ENCODE data around the gene CLDN7.

The CLDN7 gene

GRCh38 chr17:7262192-7262934 lies at the start of gene CLDN7:
TSS of gene CLDN7 (minus strand) at chr17:7262478. CDS start at chr17:7262043, 435 bp downstream.
- DNase-seq = no peak
- no peak for TF ChIP-seq POLR2A (IDR thresholded peaks at IDR 0.05; ENCODE audit: low read length)

GRCh38 chr17:7311110-7311705 lies 48.9 kb upstream of the CLDN7 start:
- TF ChIP-seq POLR2A (IDR thresholded peaks at IDR 0.05; ENCODE audit: low read length) (no peak), GATA1 (IDR thresholded peaks at IDR 0.05; ENCODE audit: low read depth, low read length) (no peak)
- DNase-seq = no peak

GRCh38 chr17:7309628-7310027 lies 47.4 kb upstream of the CLDN7 start:
- no peak for TF ChIP-seq GATA1 (IDR thresholded peaks at IDR 0.05; ENCODE audit: low read depth, low read length)
- TF ChIP-seq POLR2A (IDR thresholded peaks at IDR 0.05; ENCODE audit: low read length) = no peak
- DNase-seq = no peak

- no peak for TF ChIP-seq GATA1 (IDR thresholded peaks at IDR 0.05; ENCODE audit: low read depth, low read length)
- TF ChIP-seq POLR2A (IDR thresholded peaks at IDR 0.05; ENCODE audit: low read length) = peak; percentile 83
- peak; percentile 88 to 91 for DNase-seq
Measured at GRCh38 chr17:7308625-7309433, 46.6 kb upstream of the CLDN7 start.

GRCh38 chr17:7307686-7308624 lies 45.7 kb upstream of the CLDN7 start:
- TF ChIP-seq POLR2A (IDR thresholded peaks at IDR 0.05; ENCODE audit: low read length) = no peak
- TF ChIP-seq GATA1 (IDR thresholded peaks at IDR 0.05; ENCODE audit: low read depth, low read length) = no peak
- DNase-seq = peak; percentile 83 to 88

GRCh38 chr17:7306911-7307685 lies 44.8 kb upstream of the CLDN7 start, which contains the start of gene EIF5A:
TSS of gene EIF5A (plus strand) at chr17:7307628. CDS start at chr17:7309636, 2,008 bp downstream.
- no peak for TF ChIP-seq GATA1 (IDR thresholded peaks at IDR 0.05; ENCODE audit: low read depth, low read length)
- TF ChIP-seq POLR2A (IDR thresholded peaks at IDR 0.05; ENCODE audit: low read length) = peak; percentile 95
- DNase-seq = peak; percentile 100

- DNase-seq = no peak
- TF ChIP-seq GATA1 (IDR thresholded peaks at IDR 0.05; ENCODE audit: low read depth, low read length) = no peak
- TF ChIP-seq POLR2A (IDR thresholded peaks at IDR 0.05; ENCODE audit: low read length) = no peak
Measured at GRCh38 chr17:7304179-7304578, 41.9 kb upstream of the CLDN7 start.

GRCh38 chr17:7296189-7296861 lies 34.0 kb upstream of the CLDN7 start:
- TF ChIP-seq POLR2A (IDR thresholded peaks at IDR 0.05; ENCODE audit: low read length) (no peak), GATA1 (IDR thresholded peaks at IDR 0.05; ENCODE audit: low read depth, low read length) (no peak)
- DNase-seq = peak; percentile 84 to 90

- DNase-seq = no peak
- TF ChIP-seq GATA1 (IDR thresholded peaks at IDR 0.05; ENCODE audit: low read depth, low read length) (no peak), POLR2A (IDR thresholded peaks at IDR 0.05; ENCODE audit: low read length) (no peak)
Measured at GRCh38 chr17:7295230-7296180, 33.2 kb upstream of the CLDN7 start.

- TF ChIP-seq GATA1 (IDR thresholded peaks at IDR 0.05; ENCODE audit: low read depth, low read length) (no peak), POLR2A (IDR thresholded peaks at IDR 0.05; ENCODE audit: low read length) (no peak)
Measured at GRCh38 chr17:7294614-7295153, 32.4 kb upstream of the CLDN7 start, which contains the start of gene YBX2. TSS of gene YBX2 (minus strand) at chr17:7294639. CDS start at chr17:7294500, 139 bp downstream.

More at GRCh38 chr17:7294614-7295153, 32.4 kb upstream of the CLDN7 start, which contains the start of gene YBX2:
- peak; percentile 76 to 80 for DNase-seq

All from erythroblast (primary cell).